AG08396 (cell line): Measurements from ENCODE around the gene MAGEB1.

ENCODE experiments used
- DNase-seq: peaks from one replicate; pipeline ENCODE4 v3.0.0; 2012; ENCODE audit warnings: low spot score, mixed read lengths

MAGEB1 gene

GRCh38 chrX:30246769-30247489 is at the start of gene MAGEB1:
TSS of gene MAGEB1 (plus strand) at chrX:30247146. CDS start at chrX:30250494, 3,348 bp downstream.
- no peak for DNase-seq

- no peak for DNase-seq
These were observed 34.8 kb upstream of the MAGEB1 start for GRCh38 chrX:30212172-30212571.

- no peak for DNase-seq
These were observed 31.5 kb upstream of the MAGEB1 start, which contains the start of gene MAGEB2 for GRCh38 chrX:30215357-30215843. TSS of gene MAGEB2 (plus strand) at chrX:30215563. CDS start at chrX:30218581, 3,018 bp downstream.

- no peak for DNase-seq
These were observed 29.5 kb upstream of the MAGEB1 start for GRCh38 chrX:30217465-30217864.

GRCh38 chrX:30219372-30219771 is 27.6 kb upstream of the MAGEB1 start:
- no peak for DNase-seq

GRCh38 chrX:30220661-30221060 is 26.3 kb upstream of the MAGEB1 start:
- DNase-seq: no peak

- no peak for DNase-seq
These were observed 22.4 kb upstream of the MAGEB1 start for GRCh38 chrX:30224536-30224935.

GRCh38 chrX:30228526-30228925 is 18.4 kb upstream of the MAGEB1 start:
- no peak for DNase-seq

GRCh38 chrX:30230395-30230794 is 16.6 kb upstream of the MAGEB1 start, which contains the start of gene MAGEB3:
TSS of gene MAGEB3 (plus strand) at chrX:30230657. CDS start at chrX:30235925, 5,268 bp downstream.
- no peak for DNase-seq

- DNase-seq: no peak
These were observed 5.1 kb upstream of the MAGEB1 start, which contains the start of gene MAGEB4 for GRCh38 chrX:30241724-30242415. TSS of gene MAGEB4 (plus strand) at chrX:30242000. CDS start at chrX:30242136, 136 bp downstream.

GRCh38 chrX:30248854-30249253 is 1.9 kb downstream of the MAGEB1 start:
- DNase-seq: no peak

- DNase-seq: no peak
These were observed 6.3 kb downstream of the MAGEB1 start for GRCh38 chrX:30253257-30253656.

GRCh38 chrX:30259927-30260326 is 13.0 kb downstream of the MAGEB1 start:
- DNase-seq: no peak

GRCh38 chrX:30261012-30261411 is 14.1 kb downstream of the MAGEB1 start:
- DNase-seq: no peak

GRCh38 chrX:30262763-30263162 is 15.8 kb downstream of the MAGEB1 start:
- DNase-seq: no peak

- DNase-seq: no peak
These were observed 23.7 kb downstream of the MAGEB1 start for GRCh38 chrX:30270639-30271038.

GRCh38 chrX:30275498-30275897 is 28.6 kb downstream of the MAGEB1 start:
- peak; percentile 6 for DNase-seq

GRCh38 chrX:30278365-30278764 is 31.4 kb downstream of the MAGEB1 start:
- DNase-seq: no peak

GRCh38 chrX:30280428-30280827 is 33.5 kb downstream of the MAGEB1 start:
- DNase-seq: no peak

- DNase-seq: no peak
These were observed 35.6 kb downstream of the MAGEB1 start for GRCh38 chrX:30282527-30282926.

GRCh38 chrX:30283456-30284200 is 36.7 kb downstream of the MAGEB1 start:
- DNase-seq: peak; percentile 69
